Epidermal melanocyte (primary cell): ENCODE results near the gene CTRB2.
A peak's percentile ranks its signal among the peaks of the same experiment; 100 is the strongest.
"Not testable (repeated sequence)": the region's sequence is repeated elsewhere in the genome, so short reads cannot be mapped to it uniquely, and the experiment has no call there.

Source experiments
- DNase-seq: peaks from one replicate; pipeline ENCODE4 v3.0.0; 2011; ENCODE audit warnings: low spot score; ENCODE audit not compliant: insufficient read length

Gene CTRB2

DNA sequence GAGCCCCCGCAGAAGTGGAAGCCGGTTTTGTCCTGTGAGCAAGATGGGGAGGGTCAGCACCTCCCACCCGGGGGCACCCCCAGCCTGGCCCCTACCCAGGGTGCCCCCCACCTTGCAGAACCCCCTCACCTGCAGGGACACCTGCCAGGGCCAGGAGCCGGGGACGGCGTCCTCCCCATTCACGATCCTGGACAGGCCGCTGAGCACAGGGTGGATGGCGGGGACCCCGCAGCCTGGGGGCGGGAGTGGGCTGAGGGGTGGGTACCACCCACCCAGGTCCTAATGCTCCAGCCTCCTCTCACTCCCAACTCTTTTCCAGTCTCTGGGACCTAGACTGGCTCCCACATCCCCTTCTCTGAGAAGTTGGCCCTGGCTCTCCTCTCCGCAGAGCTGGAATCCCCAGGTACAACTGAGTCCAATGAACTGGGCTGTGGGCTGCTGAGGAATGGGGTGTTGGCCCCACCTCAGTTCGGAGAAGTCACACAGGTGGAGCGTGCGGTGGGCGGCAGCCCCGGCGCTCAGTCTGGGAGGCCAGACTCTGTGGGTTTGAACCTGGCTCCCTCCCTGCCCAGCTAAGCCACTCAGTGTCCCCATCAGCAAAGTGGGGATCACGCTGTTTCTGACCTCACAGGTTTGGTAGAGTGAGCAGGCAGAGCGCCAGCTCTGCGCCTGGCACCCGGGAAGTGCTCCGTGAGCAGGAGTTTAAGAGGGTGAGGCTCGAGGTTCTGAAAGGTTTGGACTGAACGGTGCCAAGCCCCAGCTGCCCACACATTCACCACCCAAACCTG lies 806 bp downstream of the CTRB2 start:
- DNase-seq = peak; percentile 10

DNA sequence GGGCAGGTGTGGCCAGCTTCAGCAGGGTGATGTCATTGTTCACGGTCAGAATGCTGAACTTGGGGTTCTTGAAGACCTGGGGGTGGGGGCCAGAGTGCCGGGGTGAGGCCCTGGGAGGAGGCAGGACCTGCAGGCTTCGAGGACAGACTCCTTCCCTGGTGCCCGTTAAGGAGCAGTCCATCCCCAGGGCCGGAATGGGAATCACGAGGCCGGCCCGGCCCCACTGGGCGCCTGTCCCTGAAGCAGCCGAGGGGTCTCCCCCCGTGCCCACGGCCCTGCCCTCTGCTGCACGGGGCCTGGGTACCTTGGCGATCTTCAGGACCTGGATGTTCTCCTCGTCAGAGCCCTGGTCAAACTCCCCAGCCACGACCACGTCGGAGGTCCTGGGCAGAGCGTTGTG lies 1.5 kb downstream of the CTRB2 start:
- not testable (repeated sequence) for DNase-seq

DNA sequence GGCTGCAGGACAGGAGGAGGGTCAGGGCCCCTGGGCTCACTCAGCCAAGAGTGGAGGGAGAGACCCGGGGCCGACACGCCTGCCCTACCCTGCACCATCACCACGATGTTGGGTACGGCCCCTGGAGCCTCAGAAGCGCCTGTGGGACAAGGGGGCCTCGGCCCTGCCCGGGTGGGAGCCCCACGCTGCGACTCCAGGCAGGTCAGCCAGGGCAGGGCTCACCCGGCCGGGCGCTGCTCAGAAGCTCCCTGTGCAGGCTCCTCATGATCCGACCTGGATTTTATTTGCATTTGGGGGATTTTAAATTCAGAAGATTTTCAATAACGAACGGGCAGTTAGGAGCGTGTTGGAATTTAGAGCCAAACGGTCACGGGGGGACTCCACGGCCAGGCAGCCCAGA lies 2.1 kb downstream of the CTRB2 start:
- not testable (repeated sequence) for DNase-seq

DNA sequence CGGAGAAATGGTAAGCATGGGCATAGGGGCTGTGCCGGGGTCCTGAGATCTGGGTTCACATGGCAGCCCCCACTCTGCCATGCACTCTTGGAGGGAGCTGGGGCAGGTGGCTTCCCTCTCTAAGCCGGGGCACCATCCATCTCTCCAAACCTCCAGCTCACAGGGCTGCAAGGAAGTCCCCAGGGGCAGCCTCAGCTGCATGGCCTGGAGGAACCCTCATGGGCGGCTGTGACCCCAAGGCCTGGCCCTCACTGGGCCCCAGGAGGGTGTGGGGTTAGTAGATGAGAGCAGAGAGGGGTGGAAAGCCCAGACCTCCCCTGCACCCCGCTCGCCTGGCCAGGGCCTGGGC lies 2.6 kb downstream of the CTRB2 start:
- DNase-seq = no peak

DNA sequence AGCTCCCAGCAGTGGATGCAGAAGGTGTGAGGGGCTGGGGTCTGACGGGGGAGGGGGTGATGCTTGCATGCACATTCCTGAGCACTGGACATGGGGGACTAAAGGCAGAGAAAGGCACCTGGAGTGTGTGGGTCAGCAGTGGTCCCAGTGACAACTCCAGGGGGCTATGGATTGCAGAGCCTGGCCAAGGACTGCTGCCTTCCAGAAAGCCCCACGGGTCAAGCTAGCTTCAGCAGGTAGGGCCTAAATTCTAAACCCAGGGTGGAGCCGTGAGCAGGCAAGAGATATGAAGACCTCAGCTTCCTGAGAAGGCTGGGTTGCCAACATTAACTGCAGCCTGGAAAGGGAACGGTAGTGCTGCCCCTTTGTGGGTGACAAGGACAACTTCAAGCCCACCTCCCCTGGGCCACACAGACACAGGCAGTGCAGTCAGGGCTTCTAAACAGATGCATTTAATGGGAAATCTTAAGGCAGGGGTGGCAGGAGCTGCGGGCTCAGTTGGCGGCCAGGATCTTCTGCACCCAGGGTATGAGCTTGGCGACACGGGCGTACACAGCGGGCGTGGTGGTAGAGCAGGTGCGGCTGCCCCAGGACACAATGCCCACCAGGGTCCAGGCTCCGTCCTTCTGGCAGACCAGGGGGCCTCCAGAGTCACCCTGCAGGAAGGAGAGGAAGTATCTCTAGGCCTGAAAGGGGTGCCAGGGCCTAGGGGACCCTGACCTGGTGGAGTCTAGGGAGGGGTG lies 3.1 kb downstream of the CTRB2 start:
- peak; percentile 5 for DNase-seq

DNA sequence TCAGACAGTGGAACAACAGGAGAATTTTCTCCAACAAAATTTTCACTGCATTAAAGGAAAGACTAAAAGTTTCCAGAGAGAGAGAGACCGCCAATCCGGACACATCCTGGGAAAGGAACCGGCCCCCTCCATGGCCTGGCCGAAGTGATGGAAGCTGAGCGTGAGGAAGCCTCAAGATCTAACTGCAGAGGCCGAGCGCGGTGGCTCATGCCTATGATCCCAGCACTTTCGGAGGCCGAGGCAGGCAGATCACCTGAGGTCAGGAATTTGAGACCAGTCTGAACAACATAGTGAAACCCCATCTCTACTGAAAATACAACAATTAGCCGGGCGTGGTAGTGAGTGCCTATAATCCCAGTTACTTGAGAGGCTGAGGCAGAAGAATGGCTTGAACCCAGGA lies 3.9 kb downstream of the CTRB2 start:
- DNase-seq = no peak

DNA sequence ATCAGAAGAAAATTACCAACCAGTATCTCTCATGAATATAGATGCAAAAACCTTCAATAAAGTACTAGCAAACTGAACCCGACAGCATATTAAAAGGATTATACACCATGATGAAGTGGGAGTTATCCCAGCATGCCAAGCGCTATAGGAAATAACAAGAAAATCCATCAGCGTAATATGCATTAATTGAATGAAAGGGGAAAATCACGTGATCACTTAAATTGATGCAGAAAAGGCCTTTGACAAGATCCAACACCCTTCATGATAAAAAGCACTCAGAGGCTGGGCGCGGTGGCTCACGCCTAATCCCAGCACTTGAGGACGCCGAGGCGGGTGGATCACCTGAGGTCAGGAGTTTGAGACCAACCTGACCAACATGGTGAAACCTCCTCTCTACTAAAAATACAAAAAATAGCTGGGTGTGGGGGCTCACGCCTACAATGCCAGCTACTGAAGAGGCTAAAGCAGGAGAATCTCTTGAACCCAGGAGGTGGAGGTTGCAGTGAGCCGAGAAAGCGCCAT lies 4.8 kb downstream of the CTRB2 start:
- no peak for DNase-seq

DNA sequence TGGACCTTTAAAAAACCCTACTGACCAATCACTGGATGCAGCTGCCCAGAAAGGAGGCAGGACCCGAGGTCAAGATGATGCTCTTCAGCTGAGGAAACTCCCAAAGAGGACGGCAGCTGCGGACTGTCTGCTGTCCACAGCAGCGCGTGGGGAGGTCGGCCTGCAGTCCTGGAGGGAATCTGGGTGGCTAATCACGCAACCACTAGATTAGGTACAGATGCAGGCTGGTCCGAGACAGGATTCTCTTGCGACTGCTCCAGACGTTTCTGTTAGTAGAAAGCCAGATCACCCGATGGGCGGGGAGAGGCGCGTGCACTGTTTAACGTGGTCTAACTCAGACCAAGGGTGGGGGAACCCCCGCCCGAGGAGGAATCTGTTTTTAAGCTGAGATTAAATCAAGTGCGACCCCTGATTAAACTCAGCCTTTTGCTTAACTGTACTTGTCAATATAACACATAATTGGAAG lies 8.8 kb downstream of the CTRB2 start:
- peak; percentile 28 for DNase-seq

DNA sequence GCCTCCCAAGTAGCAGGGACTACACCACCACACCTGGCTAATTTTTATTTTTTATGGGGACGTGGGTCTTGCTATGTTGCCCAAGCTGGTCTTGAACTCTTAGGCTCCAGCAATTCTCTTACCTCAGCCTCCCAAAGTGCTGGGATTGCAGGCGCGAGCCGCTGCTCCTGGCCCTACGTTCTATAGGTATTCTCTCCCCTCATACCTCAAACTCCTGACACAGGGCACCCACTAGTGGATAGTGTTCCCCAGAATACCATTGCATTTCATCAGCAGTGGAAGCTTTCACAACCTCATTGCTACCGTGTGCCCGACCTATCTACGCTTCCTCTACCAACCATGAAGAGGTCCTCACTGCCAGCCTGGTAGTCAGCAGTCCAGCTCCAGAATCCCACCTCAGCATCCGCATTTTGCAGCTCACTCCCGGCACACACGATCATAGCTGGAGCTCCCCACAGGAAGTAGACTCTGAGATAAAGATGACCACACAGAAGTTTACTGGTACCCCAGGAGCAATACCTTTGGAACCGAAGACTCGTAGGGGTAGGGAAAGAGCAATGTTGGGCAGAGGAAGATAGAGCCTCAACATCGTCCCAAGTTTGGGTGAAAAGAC lies 9.3 kb downstream of the CTRB2 start:
- DNase-seq = peak; percentile 15

DNA sequence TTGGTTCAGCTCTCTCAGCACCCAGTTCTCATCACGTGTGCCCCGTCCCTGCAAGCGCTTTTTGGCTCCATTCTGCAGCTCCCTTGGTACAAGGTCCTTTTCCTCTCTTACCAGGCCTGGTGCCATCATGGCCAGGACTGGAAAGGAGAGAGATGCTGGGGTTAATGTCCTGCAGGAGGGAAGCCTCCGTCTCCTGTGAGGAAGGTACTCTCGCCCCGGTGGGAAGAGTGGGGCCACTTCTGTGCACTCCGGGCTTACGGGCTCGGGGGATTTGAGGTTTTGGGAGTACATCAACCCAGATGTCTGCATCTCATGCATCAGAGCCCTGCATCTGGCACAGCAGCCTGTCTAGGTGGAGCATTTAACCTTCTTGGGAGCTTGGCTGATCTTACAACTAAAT lies 10.1 kb downstream of the CTRB2 start:
- peak; percentile 3 for DNase-seq

DNA sequence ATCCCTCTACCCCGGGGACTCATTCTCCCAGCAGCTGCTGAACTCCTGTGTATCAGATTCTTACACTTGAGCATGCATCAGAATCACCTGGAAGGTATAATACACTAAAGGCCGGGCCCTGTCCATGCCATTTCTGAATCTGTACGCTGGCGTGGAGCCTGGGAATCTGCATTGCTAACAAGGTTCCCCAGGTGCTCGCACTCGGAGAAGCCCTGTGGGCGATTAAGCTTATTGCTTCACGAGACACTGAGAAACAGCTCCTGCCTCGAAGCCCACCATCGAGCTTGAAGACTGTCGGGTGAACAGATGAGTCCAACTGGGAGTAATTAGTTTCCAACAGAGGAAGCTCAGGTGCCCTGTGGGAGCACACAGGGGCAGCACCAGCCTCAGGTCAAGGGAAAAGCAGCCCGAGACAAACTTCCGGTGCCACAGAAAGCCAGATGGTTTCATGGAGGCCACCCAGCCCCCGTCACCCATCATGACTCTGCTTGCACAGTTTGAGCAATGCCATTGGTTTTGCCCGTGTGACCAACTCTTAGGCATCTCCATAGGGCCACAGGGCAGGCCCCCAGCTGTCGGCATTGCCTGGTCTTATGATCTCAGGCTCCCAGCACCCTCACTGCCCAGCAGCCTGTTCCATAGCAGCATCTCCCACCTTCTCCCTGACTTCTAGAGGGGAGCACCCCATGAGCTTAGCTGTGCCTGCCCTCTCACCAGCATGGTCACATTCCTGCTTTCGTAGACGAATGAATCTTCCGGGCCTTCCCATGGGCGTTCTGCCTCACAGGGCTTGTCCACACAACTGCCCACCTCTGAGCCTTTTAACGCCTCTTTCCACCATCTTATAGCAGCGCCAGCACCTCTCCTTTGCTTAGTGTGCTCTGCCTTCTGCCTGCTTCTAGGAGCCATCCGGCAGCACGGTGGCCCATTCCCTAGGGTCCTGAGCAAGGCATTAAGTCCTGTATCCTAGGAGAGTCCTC lies 10.9 kb downstream of the CTRB2 start:
- peak; percentile 10 for DNase-seq

DNA sequence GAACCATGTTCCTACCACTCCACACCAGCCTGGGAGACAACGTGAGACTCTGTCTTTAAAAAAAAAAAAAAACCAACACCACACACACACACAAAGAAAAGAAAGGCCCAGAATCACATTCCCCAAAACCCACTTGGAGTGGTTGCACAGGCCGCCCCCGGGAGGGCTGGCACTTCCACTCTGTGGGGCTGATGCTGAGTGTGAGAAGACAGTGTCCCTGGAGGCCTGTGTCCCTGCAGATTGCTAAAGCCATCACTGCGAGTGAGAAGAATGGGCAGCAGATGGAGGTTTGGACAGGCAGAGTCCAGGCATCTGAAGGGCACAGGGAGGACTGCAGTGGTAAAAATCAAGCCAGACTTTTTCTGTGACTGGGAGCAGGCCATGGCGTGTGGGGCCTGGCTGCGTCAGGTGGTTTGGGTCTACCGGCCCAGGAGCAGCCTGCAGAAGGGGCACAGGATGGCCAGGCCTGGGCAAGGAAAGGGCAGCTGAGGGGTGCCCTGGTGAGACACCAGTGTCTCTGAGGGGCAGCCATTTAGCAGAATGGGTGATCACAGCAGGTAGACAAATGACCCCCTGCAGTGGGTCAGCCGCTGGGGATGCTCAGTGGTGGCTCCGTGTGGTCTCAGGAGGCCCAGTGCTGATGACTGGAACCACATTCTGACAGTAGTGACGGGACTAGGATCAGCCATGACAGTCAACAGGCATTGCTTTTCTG lies 13.1 kb downstream of the CTRB2 start:
- no peak for DNase-seq

DNA sequence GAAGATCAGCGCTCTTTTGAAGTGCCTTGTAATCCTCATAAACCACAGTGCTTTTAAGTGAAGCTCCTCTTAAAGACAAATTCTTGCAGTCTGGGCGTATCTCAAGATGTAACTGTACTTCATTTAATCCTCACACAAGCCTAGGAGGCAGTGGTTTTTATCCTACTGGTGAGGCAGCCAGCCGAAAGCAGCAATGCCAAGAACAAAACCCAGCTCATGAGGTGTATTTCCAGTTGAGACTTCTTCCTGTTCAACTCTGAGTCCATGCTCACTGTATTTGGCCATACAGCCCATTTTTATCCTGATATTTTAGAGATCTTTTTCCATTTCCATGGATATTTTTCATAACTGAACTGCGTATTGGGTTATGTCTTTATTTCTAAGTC lies 13.7 kb downstream of the CTRB2 start:
- no peak for DNase-seq

DNA sequence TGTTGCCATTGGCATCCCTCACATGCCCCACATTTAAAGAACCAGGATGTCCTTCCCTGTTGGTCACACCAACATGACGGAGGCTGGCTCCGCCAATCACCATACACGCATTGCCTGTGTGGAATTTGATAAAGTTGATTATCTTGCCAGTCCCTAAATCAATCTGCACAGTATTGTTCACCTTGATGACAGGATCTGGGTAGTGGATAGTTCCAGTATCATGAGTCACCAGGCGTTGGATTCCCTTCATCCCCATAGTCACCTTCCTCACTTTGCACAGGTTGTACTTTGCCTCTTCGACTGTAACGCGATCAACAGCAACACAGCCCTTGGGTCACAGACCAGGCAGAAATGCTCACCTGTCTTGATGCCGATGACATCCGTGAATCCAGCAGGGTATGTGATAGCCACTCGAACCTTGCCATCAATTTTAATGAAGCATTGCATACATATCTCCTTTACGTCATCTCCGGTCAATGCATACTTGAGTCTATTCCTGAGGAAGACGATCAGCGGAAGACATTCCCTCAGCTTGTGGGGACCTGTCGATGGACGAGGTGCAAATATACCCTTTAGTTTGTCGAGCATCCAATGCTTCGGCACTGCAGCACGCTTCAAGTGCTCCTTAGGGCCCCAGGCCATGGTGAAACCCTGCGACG lies 14.2 kb downstream of the CTRB2 start:
- DNase-seq = no peak

DNA sequence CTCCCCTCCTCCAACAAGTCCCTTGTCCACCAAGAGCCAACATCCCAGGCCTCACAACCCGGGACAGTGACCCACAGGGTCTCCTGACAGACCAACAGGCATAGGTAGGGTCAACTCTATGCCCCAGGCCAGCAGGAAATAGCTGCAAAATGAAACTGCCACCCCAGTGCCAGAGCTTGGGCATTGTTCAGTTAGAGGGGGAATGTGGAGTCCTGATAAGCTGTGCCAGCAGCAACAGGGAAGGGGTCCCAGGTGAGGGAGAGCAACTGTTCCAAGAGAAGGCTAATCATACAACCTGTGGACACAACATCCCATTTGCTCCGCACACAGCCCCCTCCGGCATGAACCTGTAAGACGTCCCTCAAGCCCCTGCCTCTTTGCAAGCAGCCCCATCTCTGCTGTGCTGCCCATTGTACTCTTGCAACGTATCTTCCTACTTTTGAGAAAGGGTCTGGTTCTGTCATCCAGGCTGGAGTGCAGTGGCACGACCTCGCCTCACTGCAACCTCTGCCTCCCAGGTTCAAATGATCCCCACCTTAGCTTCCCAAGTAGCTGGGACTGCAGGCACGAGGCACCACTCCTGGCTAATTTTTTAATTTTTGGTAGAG lies 17.2 kb downstream of the CTRB2 start:
- no peak for DNase-seq

DNA sequence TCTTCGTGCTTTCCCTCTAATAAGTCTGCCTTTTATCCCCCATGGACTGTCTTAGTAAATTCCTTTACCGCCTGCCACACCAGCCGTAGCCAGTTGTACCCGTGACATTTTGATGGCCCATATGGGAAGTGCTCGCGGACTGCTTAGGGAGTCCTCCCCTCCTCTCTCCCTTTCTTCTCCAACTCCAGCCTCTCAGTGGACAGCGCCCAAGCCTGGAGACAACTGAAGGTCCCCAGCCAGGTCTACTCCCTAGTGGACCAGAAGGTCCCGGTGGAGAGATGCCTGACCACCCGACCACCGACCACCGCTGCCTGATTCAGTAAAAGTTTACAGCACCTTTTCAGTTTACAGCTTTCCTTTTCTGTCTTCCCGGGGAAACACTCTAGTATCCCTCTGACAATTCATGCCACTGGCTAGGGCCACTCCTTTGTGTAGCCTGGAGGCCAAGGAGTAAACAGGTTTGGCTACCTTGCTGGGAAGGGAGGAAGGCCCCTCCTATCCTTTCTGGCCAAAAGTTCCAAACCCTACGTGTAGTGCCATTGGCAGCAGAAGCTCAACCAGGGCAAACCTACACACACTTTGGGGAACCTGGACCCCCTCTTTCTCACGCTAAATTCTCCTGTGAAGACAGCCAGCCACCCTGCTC lies 18.0 kb downstream of the CTRB2 start:
- no peak for DNase-seq

DNA sequence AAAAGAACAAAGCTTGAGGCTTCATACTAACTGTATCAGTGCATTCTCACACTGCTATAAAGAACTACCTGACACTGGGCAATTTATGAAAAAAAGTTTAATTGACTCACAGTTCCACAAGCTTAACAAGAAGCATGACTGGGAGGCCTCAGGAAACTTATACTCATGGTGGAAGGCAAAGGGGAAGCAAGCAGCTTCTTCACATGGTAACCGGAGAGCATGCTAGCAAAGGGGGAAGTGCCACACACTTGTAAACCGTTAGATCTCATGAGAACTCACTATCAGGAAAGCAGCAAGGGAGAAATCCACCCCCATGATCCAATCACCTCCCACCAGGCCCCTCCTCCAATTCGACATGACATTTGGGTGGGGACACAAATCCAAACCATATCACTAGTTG lies 25.3 kb downstream of the CTRB2 start:
- no peak for DNase-seq

DNA sequence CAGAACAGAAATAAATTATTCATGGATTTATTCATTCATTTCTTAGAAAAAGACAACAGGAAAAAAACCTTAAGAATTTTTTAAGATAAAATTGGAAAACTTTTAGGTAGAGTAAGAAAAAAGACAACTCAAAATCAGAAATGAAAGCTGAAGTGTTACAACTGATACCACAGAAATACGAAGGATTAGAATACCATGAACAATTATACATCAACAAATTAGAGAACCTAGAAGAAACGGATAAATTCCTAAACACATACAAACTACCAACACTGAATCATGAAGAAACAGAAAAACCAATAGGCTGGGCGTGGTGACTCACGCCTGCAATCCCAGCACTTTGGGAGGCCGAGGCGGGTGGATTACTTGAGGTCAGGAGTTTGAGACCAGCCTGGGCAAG lies 27.8 kb downstream of the CTRB2 start:
- DNase-seq = no peak

DNA sequence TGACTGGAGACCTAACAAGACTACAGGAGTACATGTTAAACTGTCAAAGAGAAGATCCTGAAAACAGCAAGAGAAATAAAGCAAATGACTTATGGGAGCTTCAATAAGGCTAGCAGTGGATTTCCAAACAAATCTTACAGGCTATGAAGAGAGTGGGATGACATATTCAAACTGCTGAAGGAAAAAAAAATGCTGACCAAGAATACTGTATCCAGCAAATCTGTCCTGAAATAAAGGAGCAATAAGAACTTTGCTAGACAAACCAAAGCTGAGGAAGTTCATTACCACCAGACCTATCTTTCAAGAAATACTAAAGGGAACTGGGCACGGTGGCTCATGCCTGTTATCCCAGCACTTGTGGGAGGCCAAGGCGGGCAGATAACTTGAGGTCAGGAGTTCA lies 30.0 kb downstream of the CTRB2 start:
- DNase-seq = no peak
